NCI-H146 treated with DMSO at 0.1 percent for 48 hours (cell line): ENCODE measurements around the gene SFXN4.
"Not testable (repeated sequence)": the region's sequence is repeated elsewhere in the genome, so short reads cannot be mapped to it uniquely, and the experiment has no call there.

ENCODE experiments used
- DNase-seq: peaks from one replicate; lab custom pipeline; 2025; ENCODE audit not compliant: unreplicated experiment; lab: John Stamatoyannopoulos, UW

The SFXN4 gene

DNA sequence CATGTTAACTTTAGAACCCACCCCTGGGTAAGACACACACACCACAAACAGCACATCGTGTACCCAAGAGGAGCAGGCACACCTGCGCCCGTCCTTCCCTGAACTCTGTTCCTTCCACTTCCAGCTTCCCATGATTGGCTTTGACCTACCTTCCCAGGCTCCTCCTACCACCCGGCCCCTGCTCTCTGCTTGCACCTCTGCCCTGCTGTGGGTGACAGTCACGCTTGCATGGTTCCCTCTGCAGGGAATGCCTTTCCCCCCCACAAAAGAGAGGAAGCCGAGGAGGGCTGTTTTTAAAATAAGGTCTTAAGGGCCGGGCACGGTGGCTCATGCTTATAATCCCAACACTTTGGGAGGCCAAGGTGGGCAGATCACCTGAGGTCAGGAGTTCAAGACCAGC lies 16.4 kb downstream of the SFXN4 start:
- no peak for DNase-seq

DNA sequence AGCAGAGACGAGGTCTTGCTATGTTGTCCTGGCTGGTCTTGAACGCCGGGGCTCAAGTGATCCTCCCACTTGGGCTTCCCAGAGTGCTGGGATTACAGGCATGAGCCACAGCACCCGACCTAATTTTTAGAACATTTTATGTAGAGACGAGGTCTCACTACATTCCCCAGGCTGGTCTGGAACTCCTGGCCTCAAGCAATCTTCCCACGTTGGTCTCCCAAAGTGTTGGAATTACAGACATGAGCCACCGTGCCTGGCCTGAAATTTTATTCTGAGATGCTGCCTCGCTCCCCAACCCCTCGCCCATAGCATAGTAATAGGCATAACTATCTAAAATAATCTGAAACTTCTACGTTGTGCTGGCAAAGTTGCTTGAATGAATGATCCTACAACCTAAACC lies 21.9 kb downstream of the SFXN4 start:
- DNase-seq = no peak

DNA sequence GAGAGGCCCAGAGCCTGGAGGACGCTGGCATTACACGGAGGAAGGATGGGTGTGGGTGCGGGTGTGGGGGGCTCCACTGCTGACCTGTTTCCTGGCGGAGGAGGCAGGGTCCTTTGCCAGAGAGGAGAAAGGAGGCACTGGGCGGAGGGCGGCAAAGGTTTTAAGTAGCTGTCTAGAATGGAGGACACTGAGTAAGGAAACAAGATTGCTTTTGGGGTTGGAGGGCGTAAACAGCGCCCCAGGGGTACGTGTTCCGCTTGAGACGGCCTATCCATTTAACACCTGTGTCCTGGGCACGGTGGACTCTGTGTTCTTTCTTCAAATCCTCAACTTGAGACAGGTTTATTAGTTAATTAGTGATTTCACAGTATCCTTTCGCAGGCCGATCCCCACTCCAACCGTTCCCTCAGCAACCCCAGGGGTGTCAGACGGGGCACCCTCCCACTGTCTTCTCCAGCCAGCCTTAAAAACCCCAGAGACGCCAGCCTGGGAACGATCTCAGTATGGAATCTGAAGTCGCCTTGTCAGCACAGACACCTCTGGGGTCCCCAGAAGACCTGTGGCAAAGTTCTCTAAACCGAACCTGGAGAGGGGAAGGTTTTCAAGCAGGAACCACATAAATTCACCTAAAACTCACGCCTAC lies 24.8 kb downstream of the SFXN4 start:
- DNase-seq = no peak

DNA sequence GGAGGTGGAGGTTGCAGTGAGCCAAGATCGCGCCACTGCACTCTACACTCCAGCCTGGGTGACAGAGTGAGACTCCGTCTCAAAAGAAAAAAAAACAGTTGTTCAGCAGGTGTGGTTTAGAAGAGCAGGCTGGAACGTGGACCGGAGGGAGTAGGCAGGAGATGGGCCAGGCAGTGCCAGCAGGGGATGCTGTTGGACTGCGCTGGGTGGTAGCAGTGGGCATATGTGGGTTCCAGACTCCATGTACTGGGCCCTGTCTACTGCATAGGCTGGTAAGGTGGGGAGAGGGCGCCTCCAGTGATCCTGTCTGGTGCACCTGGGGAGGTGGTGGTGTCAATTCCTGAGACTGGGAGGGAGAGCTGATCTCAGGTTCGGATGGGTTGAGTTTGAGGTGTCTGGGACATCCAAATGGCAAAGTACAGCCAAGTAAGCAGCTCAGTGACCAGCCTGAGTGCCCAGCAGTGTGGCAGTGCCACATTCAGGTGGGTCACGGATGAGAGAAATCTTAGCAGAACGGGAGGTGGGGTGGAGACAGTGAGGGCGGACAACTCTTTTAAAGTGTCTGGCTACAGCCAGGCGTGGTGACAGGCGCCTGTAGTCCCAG lies 25.9 kb downstream of the SFXN4 start:
- DNase-seq = no peak

DNA sequence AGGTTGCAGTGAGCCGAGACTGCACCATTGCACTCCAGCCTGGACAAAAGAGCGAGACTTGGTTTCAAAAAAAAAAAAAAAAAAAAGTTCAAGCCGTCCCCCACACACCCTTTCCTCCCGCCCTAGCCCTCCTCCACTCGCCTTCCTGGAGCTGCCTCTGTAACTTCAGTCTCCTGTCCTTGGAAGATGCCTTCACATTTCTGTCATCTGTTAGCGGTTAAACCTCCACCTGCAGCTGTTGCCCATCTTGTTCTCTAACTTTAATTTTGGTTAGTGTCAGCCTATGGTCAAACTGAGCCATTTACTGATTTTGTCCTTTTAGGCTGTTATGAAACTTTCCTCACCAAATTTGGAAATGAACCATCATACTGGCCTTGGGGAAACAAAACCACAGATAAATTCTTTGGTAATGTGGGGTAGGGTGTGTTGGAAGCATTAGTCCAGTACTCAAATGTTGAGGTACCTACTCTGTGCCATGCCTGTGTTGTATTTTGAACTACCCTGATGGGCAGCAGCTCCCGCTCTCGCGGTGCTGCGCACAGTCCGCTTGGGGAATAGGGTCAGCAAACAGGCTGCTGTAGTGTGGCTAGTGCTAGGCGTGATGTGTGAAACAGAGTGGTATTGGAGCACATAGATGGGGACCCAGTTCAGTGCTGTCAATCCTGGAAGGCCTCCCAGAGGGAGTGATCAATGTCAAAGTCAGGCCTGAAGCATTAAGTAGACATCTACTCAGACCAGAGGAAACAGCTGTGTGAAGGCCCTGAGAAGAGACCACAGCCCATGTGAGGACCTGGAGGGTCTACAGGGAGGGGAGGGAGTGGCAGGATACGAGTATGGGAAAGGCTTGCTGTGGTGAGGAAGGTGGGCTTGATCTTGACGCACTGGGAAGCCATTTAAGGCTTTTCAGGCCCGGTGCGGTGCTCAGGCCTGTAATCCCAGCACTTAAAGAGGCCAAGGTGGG lies 26.9 kb downstream of the SFXN4 start:
- DNase-seq = no peak

DNA sequence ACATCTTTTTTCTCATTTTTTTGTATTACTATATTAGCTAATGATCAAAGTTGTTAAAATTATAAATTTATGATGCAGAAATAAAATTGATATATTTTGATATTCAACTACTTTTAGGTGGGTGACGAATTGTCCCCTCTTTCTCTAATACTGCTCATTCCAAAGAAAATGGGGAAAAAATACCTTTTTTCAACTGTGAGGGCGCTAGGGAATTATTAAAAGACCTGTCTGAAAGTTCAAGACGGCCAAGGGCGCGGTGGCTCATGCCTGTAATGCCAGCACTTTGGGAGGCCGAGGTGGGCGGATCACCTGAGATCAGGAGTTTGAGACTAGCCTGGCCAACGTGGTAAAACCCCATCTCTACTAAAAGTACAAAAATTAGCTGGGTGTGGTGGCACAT lies 27.6 kb downstream of the SFXN4 start:
- DNase-seq = not testable (repeated sequence)

DNA sequence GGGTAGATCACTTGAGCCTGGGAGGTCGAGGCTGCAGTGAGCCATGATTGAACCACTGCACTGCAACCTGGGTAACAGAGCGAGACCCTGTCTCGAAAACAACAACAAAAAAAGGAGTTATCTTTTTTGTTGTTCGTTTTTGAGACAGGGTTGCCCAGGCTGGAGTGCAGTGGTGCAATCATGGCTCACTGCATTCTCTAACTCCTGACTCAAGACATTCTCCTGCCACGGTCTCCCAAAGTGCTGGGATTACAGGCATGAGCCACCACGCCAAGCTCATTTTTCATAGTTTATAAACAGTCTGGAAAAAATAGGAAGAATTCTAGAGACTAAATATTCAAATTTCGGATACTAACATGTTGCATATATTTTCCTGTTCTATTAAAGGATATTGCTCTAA lies 29.4 kb downstream of the SFXN4 start:
- no peak for DNase-seq

DNA sequence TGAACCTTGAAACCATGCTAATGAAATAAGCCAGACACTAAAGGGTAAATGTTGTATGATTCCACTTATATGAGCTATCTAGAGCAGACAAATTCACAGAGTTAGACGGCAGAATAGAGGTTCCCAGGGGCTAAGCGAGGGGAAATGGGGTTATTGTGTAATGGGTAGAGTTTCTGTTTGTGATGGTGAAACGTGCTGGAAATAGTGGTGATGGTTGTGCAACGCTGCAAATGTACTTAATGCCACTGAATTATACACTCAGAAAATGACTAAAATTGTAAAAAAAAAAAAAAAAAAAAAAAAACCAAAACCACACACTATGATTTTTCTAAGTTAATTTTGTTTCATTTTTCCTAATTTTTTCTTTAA lies 30.0 kb downstream of the SFXN4 start:
- DNase-seq = no peak

DNA sequence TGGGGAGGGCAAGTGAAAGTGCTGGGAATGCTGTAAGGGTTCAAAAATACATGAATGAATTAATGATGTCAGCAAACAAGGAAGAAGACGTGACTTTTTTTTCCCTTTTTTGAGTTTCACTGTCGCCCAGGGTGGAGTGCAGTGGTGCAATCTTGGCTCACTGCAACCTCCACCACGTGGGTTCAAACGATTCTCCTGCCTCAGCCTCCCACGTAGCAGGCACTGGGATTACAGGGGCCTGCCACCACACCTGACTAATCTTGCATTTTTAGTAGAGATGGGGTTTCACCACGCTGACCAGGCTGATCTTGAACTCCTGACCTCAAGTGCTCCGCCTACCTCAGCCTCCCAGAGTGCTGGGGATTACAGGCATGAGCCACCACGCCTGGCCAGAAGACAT lies 31.6 kb downstream of the SFXN4 start:
- DNase-seq = no peak

DNA sequence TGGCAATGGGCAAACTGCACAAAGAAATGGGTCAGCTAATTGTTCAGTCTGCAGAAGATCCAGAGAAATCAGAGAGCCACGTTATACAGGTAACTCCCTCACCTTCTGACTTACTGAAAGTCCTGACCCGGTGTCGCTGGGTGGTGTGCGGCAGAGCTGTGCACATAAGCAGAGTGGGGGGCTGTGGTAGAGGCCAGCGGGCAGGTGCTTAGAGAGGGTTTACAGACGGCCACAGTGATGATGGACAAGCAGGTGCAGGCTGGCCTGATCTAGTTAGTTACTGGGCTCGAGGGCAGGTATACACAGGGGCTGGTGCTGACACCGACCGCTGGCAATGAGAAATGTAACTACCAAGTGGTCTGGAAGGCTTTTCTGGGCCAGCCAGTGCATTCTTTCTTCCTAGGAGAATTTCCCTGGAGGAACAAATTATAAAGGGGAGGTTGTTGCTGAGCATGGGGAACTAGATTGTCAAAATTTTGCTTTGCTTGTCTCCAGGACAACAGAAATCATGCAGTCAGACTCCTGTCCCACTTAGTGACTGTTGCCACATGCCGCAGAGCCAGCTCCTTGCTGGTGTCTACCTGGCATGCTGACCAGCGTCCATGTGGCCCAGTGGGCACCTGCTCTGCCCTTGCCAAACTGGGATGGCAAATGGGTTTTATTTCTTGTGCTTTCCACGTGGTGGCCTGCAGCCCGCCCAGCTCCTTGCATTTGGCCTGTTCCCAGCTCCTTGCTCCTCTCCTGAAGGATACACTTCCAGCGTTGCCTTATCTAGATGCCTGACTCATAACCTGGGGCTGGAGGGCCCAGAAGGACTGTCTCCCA lies 32.8 kb downstream of the SFXN4 start:
- no peak for DNase-seq

DNA sequence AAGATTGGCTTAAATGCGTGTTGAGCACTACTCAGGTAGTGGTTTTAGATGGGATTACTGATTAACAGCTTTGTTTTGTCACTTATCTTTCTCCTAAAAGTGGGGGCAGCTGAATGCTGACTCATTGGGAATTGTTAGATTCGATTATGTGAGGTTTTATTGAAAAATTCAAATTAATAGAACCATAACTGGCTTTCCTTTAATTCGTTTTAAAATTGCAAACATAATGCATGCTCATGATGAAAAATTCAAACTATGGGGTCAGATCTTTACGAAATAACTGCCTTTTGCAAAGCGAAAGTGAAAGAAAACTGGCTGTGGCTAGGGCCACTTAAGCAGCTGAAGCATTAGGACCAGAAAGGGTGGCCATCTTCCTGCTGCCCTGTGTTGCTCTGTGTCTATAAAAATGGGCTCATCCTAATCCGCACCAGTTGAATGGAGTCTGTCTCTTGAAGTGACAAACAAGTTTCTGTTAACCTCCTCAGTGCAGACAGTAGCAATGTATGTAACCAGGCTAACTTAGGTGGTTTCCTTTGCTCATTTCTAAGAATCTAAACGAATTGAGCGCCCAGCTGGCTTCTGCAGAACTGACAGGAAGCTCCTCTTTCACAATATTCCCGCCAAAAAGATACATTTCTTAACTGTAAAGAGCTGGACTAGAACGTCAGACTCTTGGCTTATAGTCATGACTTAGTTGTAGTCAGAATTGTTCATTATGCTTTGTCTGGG lies 33.8 kb downstream of the SFXN4 start:
- DNase-seq = no peak

DNA sequence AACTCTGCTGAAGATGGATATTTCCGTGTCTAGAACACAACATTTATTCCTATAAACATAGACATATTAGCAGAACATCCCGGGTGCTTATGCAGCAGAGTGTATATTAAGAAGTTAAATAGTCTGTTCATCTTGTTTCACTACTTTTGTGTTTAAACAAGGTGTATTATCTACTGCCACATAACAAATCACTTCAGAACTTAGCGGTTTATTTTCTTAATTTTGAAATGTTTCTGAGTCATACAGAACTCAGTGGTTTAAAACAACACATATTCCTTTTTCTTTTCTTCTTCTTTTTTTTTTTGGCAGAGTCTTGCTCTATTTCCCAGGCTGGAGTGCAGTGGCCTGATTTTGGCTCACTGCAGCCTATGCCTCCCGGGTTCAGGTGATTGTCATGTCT lies 35.8 kb downstream of the SFXN4 start:
- DNase-seq = no peak

DNA sequence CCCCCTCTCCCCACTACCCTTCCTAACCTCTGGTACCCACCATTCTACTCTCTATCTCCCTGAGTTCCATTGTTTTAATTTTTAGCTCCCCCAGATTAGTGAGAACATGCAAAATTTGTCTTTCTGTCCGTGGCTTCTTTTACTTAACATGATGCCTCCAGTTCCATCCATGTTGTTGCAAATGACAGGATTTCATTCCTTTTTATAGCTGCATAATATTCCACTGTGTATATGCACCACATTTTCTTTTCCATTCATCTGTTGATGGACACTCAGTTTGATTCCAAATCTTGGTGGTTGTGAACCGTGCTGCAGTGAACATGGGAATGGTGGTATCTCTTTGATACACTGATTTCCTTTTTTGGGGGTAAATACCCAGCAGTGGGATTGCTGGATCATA lies 39.6 kb downstream of the SFXN4 start:
- DNase-seq = no peak

DNA sequence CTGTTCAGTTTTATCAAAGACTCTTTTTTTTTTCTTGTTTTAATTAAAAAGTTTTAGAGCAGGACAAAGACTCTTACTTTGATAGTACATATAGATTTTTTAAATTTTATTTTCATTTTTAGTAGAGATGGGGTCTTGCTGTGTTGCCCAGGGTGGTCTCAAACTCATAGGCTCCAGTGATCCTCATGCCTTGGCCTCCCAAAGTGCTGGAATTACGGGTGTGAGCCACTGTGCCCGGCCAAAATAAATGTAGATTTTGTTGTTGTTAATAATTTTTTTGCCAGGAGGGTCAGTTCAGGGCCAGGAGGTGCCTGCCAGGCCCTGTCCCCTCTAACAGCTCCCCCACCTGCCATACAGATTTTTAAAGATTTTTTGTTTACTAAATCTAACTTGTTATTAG lies 44.6 kb downstream of the SFXN4 start:
- no peak for DNase-seq

DNA sequence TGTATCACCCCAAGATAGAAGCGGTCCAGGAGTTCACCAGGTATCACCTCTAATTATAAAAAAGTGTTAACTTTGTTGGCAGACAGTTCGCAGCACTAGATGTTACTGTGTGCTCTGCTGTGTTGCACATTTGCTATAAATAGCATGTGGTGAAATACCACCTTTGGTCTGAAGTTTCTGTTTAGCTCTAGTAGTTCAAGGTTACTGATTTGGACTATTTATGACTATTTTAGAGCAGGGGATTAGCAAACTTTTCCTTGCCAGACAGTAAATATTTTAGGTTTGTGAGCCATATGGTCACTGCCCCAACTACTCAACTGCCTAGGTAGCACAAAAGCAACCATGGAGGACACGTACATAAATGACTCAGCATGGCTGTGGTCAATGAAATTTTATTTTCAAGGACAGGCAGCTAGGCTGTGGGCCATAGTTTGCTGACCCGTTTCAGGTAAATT lies 45.1 kb downstream of the SFXN4 start:
- DNase-seq = no peak

DNA sequence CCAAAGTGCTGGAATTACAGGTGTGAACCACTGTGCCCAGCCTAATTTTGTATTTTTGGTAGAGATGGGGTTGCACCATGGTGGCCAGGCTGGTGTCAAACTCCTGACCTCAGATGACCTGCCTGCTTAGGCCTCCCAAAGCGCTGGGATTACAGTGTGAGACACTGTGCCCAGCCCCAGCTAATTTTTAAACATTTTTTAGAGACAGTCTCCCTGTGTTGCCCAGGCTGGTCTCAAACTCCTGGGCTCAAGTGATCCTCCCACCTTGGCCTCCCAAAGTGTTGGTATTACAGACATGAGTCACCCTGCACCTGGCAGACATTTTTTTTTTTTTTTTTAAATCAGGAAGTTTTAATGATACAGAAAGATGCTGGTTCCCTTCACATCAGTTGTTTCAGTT lies 46.1 kb downstream of the SFXN4 start:
- no peak for DNase-seq

DNA sequence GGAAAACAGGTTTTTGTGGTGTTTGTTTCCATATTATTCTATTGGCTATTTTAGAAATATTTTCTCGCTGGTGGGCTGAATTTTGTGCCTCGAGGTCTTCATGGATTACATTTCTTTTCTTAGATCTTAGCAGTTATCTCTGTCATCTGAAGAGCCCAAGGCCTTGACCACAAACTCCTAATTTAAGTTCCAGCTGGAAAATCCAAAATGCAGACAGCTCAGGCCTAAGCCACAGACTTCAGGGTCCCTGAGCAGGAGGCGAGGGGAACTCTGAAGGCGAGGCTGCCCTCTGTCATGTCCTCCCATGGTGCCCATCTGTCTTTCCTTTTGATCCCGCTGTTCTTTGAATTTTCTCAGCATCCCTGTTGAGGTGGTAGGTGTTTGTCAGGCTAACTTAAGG lies 47.3 kb downstream of the SFXN4 start:
- no peak for DNase-seq

DNA sequence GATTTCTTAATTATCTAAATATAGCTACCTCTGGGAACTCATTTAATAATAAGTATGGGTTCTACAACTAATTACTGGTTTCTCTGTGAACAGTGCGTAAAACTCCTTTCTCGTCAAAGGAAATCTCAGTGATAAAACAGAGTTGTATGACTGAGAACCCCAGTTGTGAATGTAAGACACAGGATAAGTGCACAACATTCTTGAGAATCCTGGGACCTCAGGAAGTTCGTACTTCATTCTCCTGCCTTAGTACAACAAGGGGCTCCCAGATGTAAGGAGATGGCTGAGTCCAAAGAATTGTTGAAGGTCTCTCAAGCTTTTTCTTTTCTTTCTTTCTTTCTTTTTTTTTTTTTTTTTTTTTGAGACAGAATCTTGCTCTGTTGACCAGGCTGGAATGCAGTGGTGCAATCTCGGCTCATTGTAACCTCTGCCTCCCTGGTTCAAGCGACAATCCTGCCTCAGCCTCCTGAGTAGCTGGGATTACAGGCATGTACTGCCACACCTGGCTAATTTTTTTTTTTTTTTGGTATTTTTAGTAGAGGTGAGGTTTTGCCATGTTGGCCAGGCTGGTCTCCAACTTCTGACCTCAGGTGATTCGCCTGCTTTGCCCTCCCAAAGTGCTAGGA lies 49.1 kb downstream of the SFXN4 start:
- no peak for DNase-seq

DNA sequence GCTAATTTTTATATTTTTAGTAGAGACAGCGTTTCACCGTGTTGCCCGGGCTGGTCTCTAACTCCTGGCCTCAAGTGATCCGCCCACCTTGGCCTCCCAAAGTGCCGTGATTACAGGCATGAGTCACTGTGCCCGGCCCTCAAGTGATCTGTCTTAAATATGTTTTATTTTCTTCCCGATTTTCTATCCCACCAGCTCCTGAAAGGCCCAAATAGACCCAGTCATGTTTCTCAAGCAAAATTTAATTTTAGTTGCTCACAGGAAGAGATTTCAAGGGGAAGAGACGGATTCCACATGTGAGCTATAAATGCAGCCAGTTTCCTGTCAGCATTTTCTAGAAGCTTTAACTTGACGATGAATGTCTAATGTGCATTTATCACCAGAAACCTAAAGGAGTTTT lies 49.6 kb downstream of the SFXN4 start:
- DNase-seq = no peak
